OCI-LY1 (cell line): ENCODE results near the gene SEPTIN2.
"Not testable (repeated sequence)": the region's sequence is repeated elsewhere in the genome, so short reads cannot be mapped to it uniquely, and the experiment has no call there.

Experiments
- H2AFZ ChIP-seq: fragments of 200-600 bp; sonication (generic), shearing (Covaris generic); 2 replicates; pipeline ENCODE4 v1.6.0; 2014; ENCODE audit warnings: antibody characterized with exemption, mild to moderate bottlenecking, low read length
- H3F3A ChIP-seq: fragments of 200-600 bp; sonication (generic), shearing (Covaris generic); 2 replicates; pipeline ENCODE4 v1.6.0; 2014; ENCODE audit warnings: mild to moderate bottlenecking, antibody characterized with exemption, low read length, moderate library complexity; ENCODE audit not compliant: insufficient read depth
- H3K27ac ChIP-seq: fragments of 200-600 bp; sonication (generic); 2 replicates; pipeline ENCODE4 v1.5.1; 2014; ENCODE audit warnings: low read length, mixed run types, mild to moderate bottlenecking, low read depth; ENCODE audit not compliant: poor library complexity, severe bottlenecking
- H3K27me3 ChIP-seq: fragments of 200-600 bp; sonication (generic); 2 replicates; pipeline ENCODE4 v1.6.0; 2014; ENCODE audit warnings: antibody characterized with exemption, mild to moderate bottlenecking, low read length, moderate library complexity; ENCODE audit not compliant: insufficient read depth
- H3K36me3 ChIP-seq: fragments of 200-600 bp; sonication (generic); 2 replicates; pipeline ENCODE4 v1.6.1; 2014; ENCODE audit warnings: mild to moderate bottlenecking, antibody characterized with exemption, low read length, moderate library complexity, mixed read lengths; ENCODE audit not compliant: insufficient read depth
- H3K4me1 ChIP-seq: fragments of 200-600 bp; sonication (generic); 2 replicates; pipeline ENCODE4 v1.5.1; 2014; ENCODE audit warnings: mild to moderate bottlenecking, low read length, moderate library complexity; ENCODE audit not compliant: insufficient read depth, severe bottlenecking
- H3K4me2 ChIP-seq: fragments of 200-600 bp; sonication (generic), shearing (Covaris generic); 2 replicates; pipeline ENCODE4 v1.6.1; 2014; ENCODE audit warnings: low read length
- H3K4me3 ChIP-seq: fragments of 200-600 bp; sonication (generic); 2 replicates; pipeline ENCODE4 v1.5.1; 2014; ENCODE audit warnings: low read length, low read depth, mild to moderate bottlenecking, mixed read lengths; ENCODE audit not compliant: poor library complexity, severe bottlenecking
- H3K79me2 ChIP-seq: fragments of 200-600 bp; shearing (Covaris generic); 2 replicates; pipeline ENCODE4 v1.6.1; 2016; ENCODE audit warnings: mixed run types, low read length, mixed read lengths; ENCODE audit not compliant: insufficient read depth
- H3K9ac ChIP-seq: fragments of 200-600 bp; sonication (generic), shearing (Covaris generic); 2 replicates; pipeline ENCODE4 v1.6.1; 2014; ENCODE audit warnings: mild to moderate bottlenecking, low read length, mixed read lengths
- H3K9me2 ChIP-seq: fragments of 200-600 bp; sonication (generic), shearing (Covaris generic); 2 replicates; pipeline ENCODE4 v1.6.1; 2014; ENCODE audit warnings: low read depth, mild to moderate bottlenecking, low read length, mixed read lengths
- H3K9me3 ChIP-seq: fragments of 200-600 bp; shearing (Covaris generic); 2 replicates; pipeline ENCODE4 v1.6.1; 2014; ENCODE audit warnings: low read length, mixed read lengths
- H4K20me1 ChIP-seq: fragments of 200-600 bp; sonication (generic), shearing (Covaris generic); 2 replicates; pipeline ENCODE4 v1.6.0; 2016; ENCODE audit warnings: mild to moderate bottlenecking, low read length; ENCODE audit not compliant: insufficient read depth
- EZH2 ChIP-seq: fragments of 200-600 bp; sonication (generic), shearing (Covaris generic); IDR thresholded peaks from 2 replicates; pipeline ENCODE4 v1.8.0; 2017; ENCODE audit warnings: borderline replicate concordance, mixed run types, mild to moderate bottlenecking, antibody characterized with exemption, low read length, moderate library complexity, mixed read lengths
- TF ChIP-seq, protein P1 (sequence below): fragments of 200-600 bp; sonication (generic), shearing (Covaris generic); IDR thresholded peaks from 2 replicates; pipeline ENCODE4 v1.5.1; 2017; ENCODE audit warnings: mild to moderate bottlenecking, antibody characterized with exemption, low read length, moderate library complexity, mixed read lengths

SEPTIN2 gene

DNA sequence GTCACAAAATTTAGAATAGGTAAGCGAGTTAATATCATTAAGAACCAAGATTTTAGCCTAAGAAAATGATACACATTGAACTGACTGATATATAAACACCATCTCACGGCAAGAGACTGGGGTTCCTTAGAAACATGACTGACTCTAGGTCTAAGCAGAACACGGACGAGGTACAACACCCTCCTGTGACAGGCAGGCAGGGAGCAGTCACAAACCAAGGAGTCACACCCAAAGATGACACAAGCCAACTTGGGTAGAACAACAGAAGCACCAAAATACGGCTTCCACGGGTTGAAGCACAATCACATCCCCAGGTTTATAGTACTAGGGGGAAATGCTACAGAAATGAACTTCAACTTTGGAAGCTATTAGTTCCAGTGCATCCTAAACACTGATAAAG, 24.6 kb upstream of the SEPTIN2 start:
- Histone ChIP-seq H3K27me3 (no peaks in the 10 kb centered on the region), H2AFZ (no peak overlapping the region), H4K20me1 (no peaks in the 10 kb centered on the region), H3F3A (no peaks in the 10 kb centered on the region), H3K4me3 (no peak overlapping the region), H3K4me2 (no peak overlapping the region), H3K27ac (no peak overlapping the region), H3K79me2 (peaks cover 58% of the 10 kb centered on the region), H3K9ac (no peak overlapping the region), H3K9me3 (no peaks in the 10 kb centered on the region), H3K9me2 (no peaks in the 10 kb centered on the region), H3K4me1 (no peaks in the 10 kb centered on the region), H3K36me3 (no peaks in the 10 kb centered on the region)
- TF ChIP-seq EZH2: no peak
- TF ChIP-seq, protein P1, sequence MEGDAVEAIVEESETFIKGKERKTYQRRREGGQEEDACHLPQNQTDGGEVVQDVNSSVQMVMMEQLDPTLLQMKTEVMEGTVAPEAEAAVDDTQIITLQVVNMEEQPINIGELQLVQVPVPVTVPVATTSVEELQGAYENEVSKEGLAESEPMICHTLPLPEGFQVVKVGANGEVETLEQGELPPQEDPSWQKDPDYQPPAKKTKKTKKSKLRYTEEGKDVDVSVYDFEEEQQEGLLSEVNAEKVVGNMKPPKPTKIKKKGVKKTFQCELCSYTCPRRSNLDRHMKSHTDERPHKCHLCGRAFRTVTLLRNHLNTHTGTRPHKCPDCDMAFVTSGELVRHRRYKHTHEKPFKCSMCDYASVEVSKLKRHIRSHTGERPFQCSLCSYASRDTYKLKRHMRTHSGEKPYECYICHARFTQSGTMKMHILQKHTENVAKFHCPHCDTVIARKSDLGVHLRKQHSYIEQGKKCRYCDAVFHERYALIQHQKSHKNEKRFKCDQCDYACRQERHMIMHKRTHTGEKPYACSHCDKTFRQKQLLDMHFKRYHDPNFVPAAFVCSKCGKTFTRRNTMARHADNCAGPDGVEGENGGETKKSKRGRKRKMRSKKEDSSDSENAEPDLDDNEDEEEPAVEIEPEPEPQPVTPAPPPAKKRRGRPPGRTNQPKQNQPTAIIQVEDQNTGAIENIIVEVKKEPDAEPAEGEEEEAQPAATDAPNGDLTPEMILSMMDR: no peak

DNA sequence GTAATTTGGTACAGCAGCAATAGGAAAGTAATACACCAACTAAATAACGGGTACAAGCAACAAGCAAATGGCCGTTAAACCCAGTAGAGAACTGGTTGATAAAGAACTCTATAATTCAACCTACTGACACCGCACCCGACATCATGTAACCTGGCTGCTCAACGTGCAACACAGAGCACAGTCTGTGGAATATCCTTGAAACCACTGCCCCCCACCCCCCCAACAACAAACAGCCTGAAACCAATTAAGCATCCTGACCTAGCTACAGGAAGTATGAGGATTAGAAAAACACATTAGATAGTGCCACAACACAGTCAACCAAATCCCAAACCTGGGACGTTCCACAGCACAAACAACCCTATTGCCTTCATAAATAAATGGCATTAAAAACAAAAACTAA, 23.7 kb upstream of the SEPTIN2 start:
- H3K9me2 ChIP-seq: no peaks in the 10 kb centered on the region
- no peak overlapping the region for H3K4me2 ChIP-seq
- no peaks in the 10 kb centered on the region for H3K4me1 ChIP-seq
- H3K4me3 ChIP-seq: no peak overlapping the region
- H2AFZ ChIP-seq: no peak overlapping the region
- no peaks in the 10 kb centered on the region for H3K9me3 ChIP-seq
- TF ChIP-seq, protein P1: no peak
- TF ChIP-seq EZH2: no peak
- no peak overlapping the region for H3K9ac ChIP-seq
- no peaks in the 10 kb centered on the region for H3F3A ChIP-seq
- H3K27me3 ChIP-seq: no peaks in the 10 kb centered on the region
- H3K27ac ChIP-seq: no peak overlapping the region
- H3K79me2 ChIP-seq: peaks cover 66% of the 10 kb centered on the region
- H3K36me3 ChIP-seq: peaks cover 8% of the 10 kb centered on the region; the same call in 1 of the 2 replicates
- H4K20me1 ChIP-seq: no peaks in the 10 kb centered on the region

DNA sequence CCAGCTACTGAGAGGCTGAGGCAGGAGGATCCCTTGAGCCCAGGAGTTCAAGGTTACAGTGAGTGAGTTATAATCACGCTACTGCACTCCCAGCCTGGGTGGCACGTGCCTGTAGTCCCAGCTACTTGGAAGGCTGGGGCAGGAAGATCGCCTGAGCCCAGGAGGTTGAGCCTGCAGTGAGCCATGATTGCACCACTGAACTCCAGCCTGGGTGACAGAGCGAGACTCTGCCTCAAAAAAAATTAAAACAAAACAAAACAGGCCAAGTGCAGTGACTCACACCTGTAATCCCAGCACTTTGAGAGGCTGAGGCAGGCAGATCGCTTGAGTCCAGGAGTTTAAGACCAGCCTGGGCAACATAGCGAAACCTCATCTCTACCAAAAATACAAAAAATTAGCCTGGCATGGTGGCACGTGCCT, 22.3 kb upstream of the SEPTIN2 start:
- H3K27ac ChIP-seq, H3K9me2 ChIP-seq, H3K9me3 ChIP-seq, H3K4me3 ChIP-seq, H2AFZ ChIP-seq, H3K4me2 ChIP-seq, H3F3A ChIP-seq, H3K27me3 ChIP-seq, H3K4me1 ChIP-seq, H3K9ac ChIP-seq, H4K20me1 ChIP-seq: not testable (repeated sequence)
- peaks cover 72% of the 10 kb centered on the region for H3K79me2 ChIP-seq
- H3K36me3 ChIP-seq: peaks cover 14% of the 10 kb centered on the region; the same call in 1 of the 2 replicates

DNA sequence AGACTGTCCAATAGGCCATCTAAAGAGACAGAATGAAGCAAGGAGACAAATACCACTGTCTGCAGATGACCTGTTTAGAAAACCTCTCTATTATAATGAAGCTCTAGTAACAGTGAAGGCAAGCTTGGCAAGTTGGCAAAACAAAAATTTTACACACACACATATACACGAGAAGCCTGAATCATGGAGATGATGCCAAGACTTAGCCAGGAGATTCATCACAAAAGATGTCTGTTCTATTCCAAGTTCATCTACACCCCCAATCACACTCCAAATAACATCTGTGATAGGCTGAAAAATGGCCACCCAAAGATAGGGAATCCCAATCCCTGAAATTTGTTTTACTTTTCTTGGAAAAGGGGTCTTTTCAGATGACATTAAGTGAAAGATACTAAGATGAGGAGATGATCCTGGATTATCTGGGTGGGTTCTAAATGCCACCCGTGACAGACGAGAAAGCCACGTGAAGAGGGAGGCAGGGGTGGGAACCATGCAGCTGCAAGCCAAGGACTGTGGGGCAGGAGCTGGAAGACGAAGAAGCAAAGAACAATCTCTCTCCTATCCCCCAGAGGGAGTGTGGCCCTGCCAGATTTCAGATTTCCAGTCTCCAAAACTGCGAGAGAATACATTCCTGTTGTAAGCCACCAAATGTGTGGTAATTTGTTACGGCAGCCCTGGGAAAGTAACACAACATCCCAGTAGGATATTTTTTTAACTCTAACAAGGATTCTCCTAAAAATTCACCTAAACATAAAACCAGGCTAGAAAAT, 20.2 kb upstream of the SEPTIN2 start:
- Histone ChIP-seq H3K79me2 (peaks cover 83% of the 10 kb centered on the region), H4K20me1 (no peaks in the 10 kb centered on the region), H3K27me3 (no peaks in the 10 kb centered on the region), H3K4me2 (no peak overlapping the region), H3F3A (no peaks in the 10 kb centered on the region), H3K9ac (no peak overlapping the region), H3K27ac (no peak overlapping the region), H3K9me2 (no peaks in the 10 kb centered on the region), H2AFZ (no peak overlapping the region), H3K9me3 (no peaks in the 10 kb centered on the region), H3K36me3 (peaks cover 14% of the 10 kb centered on the region; the same call in 1 of the 2 replicates), H3K4me3 (no peak overlapping the region), H3K4me1 (peaks cover 6% of the 10 kb centered on the region)
- TF ChIP-seq EZH2: no peak
